ENCODE results near the gene RPL35. TPM values are rescaled to one million over a fixed set of nuclear protein-coding genes. Genes with fewer than 3 reads are reported as not detected.

The RPL35 gene
- total and polyA plus RNA-seq, 2 experiments from 2014 or later: 1,202 to 4,143 TPM

- ATAC-seq: no peak
- no peaks in the 10 kb centered on the region for H3K27me3 ChIP-seq (ENCODE audit: insufficient read depth)
- no peaks in the 10 kb centered on the region for H3K9me2 ChIP-seq (ENCODE audit: insufficient read depth)
- 0 out of 2 replicates have a peak, but pooled peaks cover 12% of the 10 kb centered on the region for H3F3A ChIP-seq (replicated peaks; ENCODE audit: low read depth)
- Mint-ChIP-seq H3K9me3 (no peaks in the 10 kb centered on the region; the same call in 2 of the 3 replicates), H3K36me3 (ENCODE audit: low read depth) (no peaks in the 10 kb centered on the region; the same call in 2 of the 3 replicates), H3K4me1 (peaks cover 32% of the 10 kb centered on the region), H3K27ac (no peak overlapping the region), H3K4me3 (no peak overlapping the region), H3K27me3 (ENCODE audit: insufficient read depth, low read depth, poor library complexity) (peaks cover 13% of the 10 kb centered on the region)
- no peak for DNase-seq (ENCODE audit: low spot score)
- no peak overlapping the region for H2AFZ ChIP-seq
- 0 out of 2 replicates have a peak, but pooled peaks cover 3% of the 10 kb centered on the region for H4K20me1 ChIP-seq (replicated peaks; ENCODE audit: insufficient read depth)
- no peak overlapping the region for H3K4me3 ChIP-seq
- H3K4me2 ChIP-seq: no peak overlapping the region
- H3K27ac ChIP-seq (ENCODE audit: low read depth): no peak overlapping the region
- H3K4me1 ChIP-seq (ENCODE audit: insufficient read depth): peaks cover 8% of the 10 kb centered on the region
- no peak for TF ChIP-seq CREB1 (CRISPR knock-in tag; IDR thresholded peaks at IDR 0.05; ENCODE audit: low read depth)
- TF ChIP-seq ZNF462 (CRISPR knock-in tag; IDR thresholded peaks at IDR 0.05): no peak
- H3K36me3 ChIP-seq (ENCODE audit: insufficient read depth): no peaks in the 10 kb centered on the region
- H3K79me2 ChIP-seq (replicated peaks; ENCODE audit: insufficient read depth): no peaks in the 10 kb centered on the region
Measured at GRCh38 chr9:124886461-124886860, 24.7 kb upstream of the RPL35 start.

GRCh38 chr9:124885551-124885950 lies 23.8 kb upstream of the RPL35 start:
- no peak overlapping the region for H3K4me3 ChIP-seq
- H3K79me2 ChIP-seq (replicated peaks; ENCODE audit: insufficient read depth): no peaks in the 10 kb centered on the region
- H3K4me1 ChIP-seq (ENCODE audit: insufficient read depth): peaks cover 17% of the 10 kb centered on the region
- peaks cover 41% of the 10 kb centered on the region for H3K4me1 Mint-ChIP-seq
- no peak overlapping the region for H2AFZ ChIP-seq
- H3K36me3 Mint-ChIP-seq (ENCODE audit: low read depth): no peaks in the 10 kb centered on the region; the same call in 2 of the 3 replicates
- H3K27me3 Mint-ChIP-seq (ENCODE audit: insufficient read depth, low read depth, poor library complexity): peaks cover 11% of the 10 kb centered on the region
- H3K4me3 Mint-ChIP-seq: no peak overlapping the region
- ATAC-seq (no peak), DNase-seq (ENCODE audit: low spot score) (no peak)
- H3K27ac ChIP-seq (ENCODE audit: low read depth): no peak overlapping the region
- no peaks in the 10 kb centered on the region for H3K36me3 ChIP-seq (ENCODE audit: insufficient read depth)
- H3F3A ChIP-seq (replicated peaks; ENCODE audit: low read depth): peaks cover 20% of the 10 kb centered on the region; the same call in 1 of the 2 replicates
- H3K4me2 ChIP-seq: no peak overlapping the region
- H3K9me3 Mint-ChIP-seq: no peaks in the 10 kb centered on the region; the same call in 2 of the 3 replicates
- H3K27me3 ChIP-seq (ENCODE audit: insufficient read depth): no peaks in the 10 kb centered on the region
- 0 out of 2 replicates have a peak, but pooled peaks cover 3% of the 10 kb centered on the region for H4K20me1 ChIP-seq (replicated peaks; ENCODE audit: insufficient read depth)
- H3K27ac Mint-ChIP-seq: no peak overlapping the region
- H3K9me2 ChIP-seq (ENCODE audit: insufficient read depth): no peaks in the 10 kb centered on the region
- TF ChIP-seq EZH2 (IDR thresholded peaks at IDR 0.05; ENCODE audit: low read depth, unreplicated experiment): no peak
- no peak for TF ChIP-seq ZNF462 (CRISPR knock-in tag; IDR thresholded peaks at IDR 0.05)
- TF ChIP-seq ZNF331 (CRISPR knock-in tag; IDR thresholded peaks at IDR 0.05; ENCODE audit: low read depth): no peak
- TF ChIP-seq CREB1 (CRISPR knock-in tag; IDR thresholded peaks at IDR 0.05; ENCODE audit: low read depth): no peak

All from GM23338 (cell line).